ENCODE results near the gene CD320.

GRCh38 chr19:8259922-8260247 lies 48.3 kb downstream of the CD320 start:
- TF ChIP-seq CTCF (conservative IDR thresholded peaks at IDR 0.05; ENCODE audit: low read depth in 2 of 2) (no peak), POLR2AphosphoS5 (IDR thresholded peaks at IDR 0.05; ENCODE audit: low read depth) (no peak), EZH2 (IDR thresholded peaks at IDR 0.05; ENCODE audit: low read depth, unreplicated experiment) (no peak), CREB1 (CRISPR knock-in tag; IDR thresholded peaks at IDR 0.05; ENCODE audit: low read depth) (no peak)
